ENCODE results near the gene HSPA8.

The HSPA8 gene

DNA sequence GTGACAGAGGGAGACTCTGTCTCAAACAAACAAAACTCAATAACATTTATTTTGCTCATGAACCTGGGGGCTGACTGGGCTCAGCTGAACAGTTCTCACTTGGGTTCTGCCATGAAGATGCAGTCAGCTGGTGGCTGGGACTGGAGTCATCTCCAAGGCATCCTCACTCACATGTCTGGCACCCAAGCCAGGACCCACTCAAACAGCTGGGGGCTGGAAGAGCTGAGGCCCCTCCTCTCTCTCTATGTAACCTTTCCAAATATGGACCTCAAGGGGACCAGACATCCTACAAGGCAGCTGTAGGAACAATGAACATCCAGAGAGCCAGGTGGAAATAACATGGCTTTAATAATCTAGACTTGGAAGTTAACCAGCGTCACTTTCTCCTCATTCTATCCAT, 16.8 kb downstream of the HSPA8 start:
- H3K9me3 Mint-ChIP-seq, result no peaks in the 10 kb centered on the region

GRCh38 chr11:123041185-123041584, 20.8 kb downstream of the HSPA8 start:
- H3K9me3 Mint-ChIP-seq, result no peaks in the 10 kb centered on the region
- H3K27me3 Mint-ChIP-seq (ENCODE audit: low read depth), result peaks cover 5% of the 10 kb centered on the region
- H3K36me3 Mint-ChIP-seq (ENCODE audit: low read depth), result no peaks in the 10 kb centered on the region
- no peak overlapping the region for H3K27ac Mint-ChIP-seq
- TF ChIP-seq, protein P1, sequence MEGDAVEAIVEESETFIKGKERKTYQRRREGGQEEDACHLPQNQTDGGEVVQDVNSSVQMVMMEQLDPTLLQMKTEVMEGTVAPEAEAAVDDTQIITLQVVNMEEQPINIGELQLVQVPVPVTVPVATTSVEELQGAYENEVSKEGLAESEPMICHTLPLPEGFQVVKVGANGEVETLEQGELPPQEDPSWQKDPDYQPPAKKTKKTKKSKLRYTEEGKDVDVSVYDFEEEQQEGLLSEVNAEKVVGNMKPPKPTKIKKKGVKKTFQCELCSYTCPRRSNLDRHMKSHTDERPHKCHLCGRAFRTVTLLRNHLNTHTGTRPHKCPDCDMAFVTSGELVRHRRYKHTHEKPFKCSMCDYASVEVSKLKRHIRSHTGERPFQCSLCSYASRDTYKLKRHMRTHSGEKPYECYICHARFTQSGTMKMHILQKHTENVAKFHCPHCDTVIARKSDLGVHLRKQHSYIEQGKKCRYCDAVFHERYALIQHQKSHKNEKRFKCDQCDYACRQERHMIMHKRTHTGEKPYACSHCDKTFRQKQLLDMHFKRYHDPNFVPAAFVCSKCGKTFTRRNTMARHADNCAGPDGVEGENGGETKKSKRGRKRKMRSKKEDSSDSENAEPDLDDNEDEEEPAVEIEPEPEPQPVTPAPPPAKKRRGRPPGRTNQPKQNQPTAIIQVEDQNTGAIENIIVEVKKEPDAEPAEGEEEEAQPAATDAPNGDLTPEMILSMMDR (IDR thresholded peaks at IDR 0.05; ENCODE audit: unreplicated experiment in 3 of 3), result no peak
- peaks cover 6% of the 10 kb centered on the region for H3K4me1 Mint-ChIP-seq
- no peak overlapping the region for H3K4me3 Mint-ChIP-seq

More for the DNA sequence above, 16.8 kb downstream of the HSPA8 start:
- no peak overlapping the region for H3K4me3 Mint-ChIP-seq
- H3K27ac Mint-ChIP-seq, result no peak overlapping the region
- H3K27me3 Mint-ChIP-seq (ENCODE audit: low read depth), result peaks cover under 1% of the 10 kb centered on the region
- peaks cover under 1% of the 10 kb centered on the region for H3K4me1 Mint-ChIP-seq
- H3K36me3 Mint-ChIP-seq (ENCODE audit: low read depth), result no peaks in the 10 kb centered on the region
- TF ChIP-seq, protein P1 (IDR thresholded peaks at IDR 0.05; ENCODE audit: unreplicated experiment in 3 of 3), result no peak

DNA sequence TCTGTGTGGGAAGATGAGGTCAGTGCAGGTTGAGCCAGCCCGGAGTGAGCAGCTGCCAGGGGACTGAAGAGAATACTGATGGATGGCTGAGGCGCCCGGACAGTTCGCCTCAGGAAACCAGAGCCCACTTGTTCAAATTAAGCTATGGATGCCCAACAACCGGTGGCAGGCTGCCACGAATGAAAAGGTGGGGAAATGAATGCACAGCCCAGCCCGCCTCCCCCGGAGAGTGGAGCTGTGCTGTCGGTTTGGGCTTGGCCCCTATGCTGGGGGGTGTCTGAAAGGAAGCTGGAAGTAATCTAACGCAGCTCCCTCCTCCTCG, 21.9 kb downstream of the HSPA8 start:
- Mint-ChIP-seq H3K36me3 (ENCODE audit: low read depth) (no peaks in the 10 kb centered on the region), H3K27me3 (ENCODE audit: low read depth) (peaks cover 8% of the 10 kb centered on the region), H3K4me3 (no peak overlapping the region), H3K27ac (no peak overlapping the region), H3K4me1 (peaks cover 6% of the 10 kb centered on the region), H3K9me3 (no peaks in the 10 kb centered on the region)
- TF ChIP-seq, protein P1 (IDR thresholded peaks at IDR 0.05; ENCODE audit: unreplicated experiment in 3 of 3), result no peak

DNA sequence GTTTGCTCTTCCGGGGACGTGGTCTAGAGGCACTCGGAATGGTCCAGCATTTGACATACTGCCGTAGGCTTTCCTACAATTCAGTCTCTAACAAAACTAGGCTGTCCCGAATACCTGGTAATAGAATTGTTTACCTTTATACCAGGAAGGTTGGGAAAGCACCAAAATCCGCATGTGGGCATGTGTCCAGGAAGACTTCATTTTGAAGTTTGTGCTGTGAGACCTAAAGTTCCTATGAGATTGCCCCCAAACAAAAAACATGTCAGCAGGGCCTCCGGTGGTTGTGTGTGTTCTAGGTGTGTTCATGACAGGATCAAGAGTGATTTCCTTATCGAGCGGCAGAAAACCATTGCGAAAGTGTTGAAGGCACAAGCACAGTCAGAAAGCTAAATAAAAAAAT, 26.1 kb downstream of the HSPA8 start:
- Mint-ChIP-seq H3K36me3 (ENCODE audit: low read depth) (no peaks in the 10 kb centered on the region), H3K27ac (no peak overlapping the region), H3K4me1 (peaks cover 6% of the 10 kb centered on the region), H3K9me3 (no peaks in the 10 kb centered on the region), H3K4me3 (no peak overlapping the region), H3K27me3 (ENCODE audit: low read depth) (peaks cover 8% of the 10 kb centered on the region)
- TF ChIP-seq, protein P1 (IDR thresholded peaks at IDR 0.05; ENCODE audit: unreplicated experiment in 3 of 3), result no peak

DNA sequence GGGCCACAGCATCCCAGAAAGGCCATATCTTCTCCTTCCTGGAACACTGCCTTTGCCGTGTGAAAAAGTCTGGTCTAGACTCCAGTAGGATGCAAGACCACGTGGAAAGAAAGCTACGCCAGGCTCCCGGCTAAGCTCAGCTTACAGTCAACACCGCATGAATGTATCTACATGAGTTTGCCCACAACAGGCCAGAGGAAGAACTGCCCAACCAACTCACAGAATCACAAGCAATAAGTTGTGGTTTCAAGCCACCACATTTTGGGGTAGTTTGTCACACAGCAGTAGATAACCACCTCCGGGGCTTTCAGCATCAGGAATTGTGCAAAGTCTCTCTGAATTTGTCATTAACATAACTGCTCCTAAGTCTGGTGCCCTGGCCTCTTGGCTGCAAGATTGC, 27.3 kb downstream of the HSPA8 start:
- no peaks in the 10 kb centered on the region for H3K36me3 Mint-ChIP-seq (ENCODE audit: low read depth)
- TF ChIP-seq, protein P1 (IDR thresholded peaks at IDR 0.05; ENCODE audit: unreplicated experiment in 3 of 3), result no peak
- peaks cover 1% of the 10 kb centered on the region for H3K4me1 Mint-ChIP-seq
- H3K27ac Mint-ChIP-seq, result no peak overlapping the region
- peaks cover 4% of the 10 kb centered on the region for H3K27me3 Mint-ChIP-seq (ENCODE audit: low read depth)
- no peak overlapping the region for H3K4me3 Mint-ChIP-seq
- H3K9me3 Mint-ChIP-seq, result no peaks in the 10 kb centered on the region

DNA sequence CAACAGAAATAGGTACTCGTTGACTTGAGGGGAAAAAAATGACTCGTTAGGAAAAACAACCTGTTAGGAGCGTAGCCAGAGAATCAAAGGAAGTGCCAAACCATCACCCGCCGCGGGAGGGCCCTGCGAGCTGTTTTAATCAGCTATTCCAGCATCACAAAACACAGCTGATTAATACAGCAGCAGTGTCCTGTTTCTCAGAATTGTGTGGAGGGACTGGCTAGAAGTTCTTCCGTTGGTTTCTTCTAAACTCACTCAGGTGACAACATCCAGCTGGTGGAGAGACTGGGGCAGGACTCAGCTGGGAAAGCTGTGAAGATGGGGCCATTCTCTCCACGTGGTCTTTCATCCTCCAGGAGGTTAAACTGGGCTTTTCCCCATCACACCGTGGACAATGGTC, 28.0 kb downstream of the HSPA8 start:
- no peaks in the 10 kb centered on the region for H3K9me3 Mint-ChIP-seq

More for the DNA sequence above, 28.0 kb downstream of the HSPA8 start:
- Mint-ChIP-seq H3K4me1 (no peaks in the 10 kb centered on the region), H3K27ac (no peak overlapping the region), H3K36me3 (ENCODE audit: low read depth) (no peaks in the 10 kb centered on the region), H3K27me3 (ENCODE audit: low read depth) (peaks cover 4% of the 10 kb centered on the region), H3K4me3 (no peak overlapping the region)
- TF ChIP-seq, protein P1 (IDR thresholded peaks at IDR 0.05; ENCODE audit: unreplicated experiment in 3 of 3), result no peak

Measured in nephron (organoid).